ENCODE data around the gene CLIP1.
"Not testable (repeated sequence)": the region's sequence is repeated elsewhere in the genome, so short reads cannot be mapped to it uniquely, and the experiment has no call there.

The CLIP1 gene

GRCh38 chr12:122429043-122429442 is 6.6 kb upstream of the CLIP1 start:
- DNase-seq, result not testable (repeated sequence)

- no peak for DNase-seq
Observed at GRCh38 chr12:122427403-122427802, 4.9 kb upstream of the CLIP1 start.

GRCh38 chr12:122423258-122424165 is 1.0 kb upstream of the CLIP1 start:
- DNase-seq, result no peak

- DNase-seq, result no peak
Observed at GRCh38 chr12:122422730-122423257, 325 bp upstream of the CLIP1 start.

DNA sequence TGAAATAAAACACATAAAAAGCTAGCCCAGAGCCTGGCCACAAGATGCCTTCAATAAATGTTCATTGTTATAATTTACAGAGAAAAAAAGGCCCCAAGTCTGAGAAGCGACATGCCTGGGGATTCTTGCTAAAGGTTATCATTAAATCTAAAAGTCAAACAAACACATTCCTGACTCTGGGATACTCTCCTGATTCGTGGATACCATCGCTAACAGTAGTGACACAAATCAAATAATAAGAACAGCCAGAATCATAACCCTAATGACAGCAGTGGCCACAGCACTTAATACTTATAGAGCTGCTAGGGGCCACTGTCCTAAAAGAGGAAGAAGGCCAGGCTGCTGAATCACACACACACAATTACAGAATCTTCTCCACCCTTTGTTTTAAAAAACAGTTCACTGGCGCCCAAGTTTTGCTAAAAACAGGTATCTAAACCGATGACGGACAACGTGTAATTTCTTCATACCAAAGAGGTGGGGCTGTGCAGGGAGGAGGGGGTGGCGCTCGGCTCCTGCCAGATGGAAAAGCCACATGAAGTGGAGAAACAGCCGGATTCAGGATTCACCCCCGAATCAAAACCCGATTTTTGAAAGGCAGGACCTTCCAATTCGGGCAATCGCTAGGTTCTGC is 1.2 kb downstream of the CLIP1 start:
- no peak for DNase-seq

GRCh38 chr12:122420471-122421162 is 1.9 kb downstream of the CLIP1 start:
- no peak for DNase-seq

- DNase-seq, result not testable (repeated sequence)
Observed at GRCh38 chr12:122419094-122419493, 3.4 kb downstream of the CLIP1 start.

DNA sequence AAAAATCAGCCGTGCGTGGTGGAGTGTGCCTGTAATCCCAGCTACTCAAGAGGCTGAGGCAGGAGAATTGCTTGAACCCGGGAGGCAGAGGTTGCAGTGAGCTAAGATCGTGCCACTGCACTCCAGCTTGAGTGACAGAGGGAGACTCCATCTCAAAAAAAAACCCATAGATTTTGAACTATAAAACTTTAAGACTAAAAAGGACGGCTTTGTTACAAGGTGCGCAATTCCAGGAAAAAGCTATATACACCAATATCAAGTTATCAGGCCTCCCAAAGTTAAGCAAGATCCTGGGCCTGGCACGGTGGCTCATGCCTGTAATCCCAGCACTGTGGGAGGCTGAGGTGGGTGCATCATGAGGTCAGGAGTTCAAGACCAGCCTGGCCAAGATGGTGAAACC is 6.8 kb downstream of the CLIP1 start:
- DNase-seq, result not testable (repeated sequence)

- DNase-seq, result no peak
Observed at GRCh38 chr12:122413516-122414404, 8.7 kb downstream of the CLIP1 start.

- DNase-seq, result no peak
Observed at GRCh38 chr12:122412851-122413433, 9.5 kb downstream of the CLIP1 start.

GRCh38 chr12:122411537-122411936 is 10.9 kb downstream of the CLIP1 start:
- DNase-seq, result no peak

DNA sequence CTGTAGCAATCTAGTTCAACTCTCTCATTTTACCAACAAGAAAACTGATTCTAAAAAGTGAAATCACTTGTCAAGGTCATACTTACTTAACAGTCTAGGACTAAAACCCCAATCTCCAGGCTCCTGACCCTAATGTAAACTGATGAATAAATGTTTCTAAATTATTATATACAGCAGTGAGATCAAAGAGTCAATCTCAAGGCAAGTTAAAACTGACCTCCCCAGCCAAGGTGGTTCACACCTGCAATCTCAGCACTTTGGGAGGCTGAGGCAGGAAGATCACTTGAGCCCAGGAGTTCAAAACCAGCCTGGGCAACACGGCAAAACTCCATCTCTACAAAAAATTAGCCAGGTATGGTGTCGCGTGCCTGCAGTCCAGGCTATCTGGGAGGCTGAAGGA is 15.3 kb downstream of the CLIP1 start:
- no peak for DNase-seq

DNA sequence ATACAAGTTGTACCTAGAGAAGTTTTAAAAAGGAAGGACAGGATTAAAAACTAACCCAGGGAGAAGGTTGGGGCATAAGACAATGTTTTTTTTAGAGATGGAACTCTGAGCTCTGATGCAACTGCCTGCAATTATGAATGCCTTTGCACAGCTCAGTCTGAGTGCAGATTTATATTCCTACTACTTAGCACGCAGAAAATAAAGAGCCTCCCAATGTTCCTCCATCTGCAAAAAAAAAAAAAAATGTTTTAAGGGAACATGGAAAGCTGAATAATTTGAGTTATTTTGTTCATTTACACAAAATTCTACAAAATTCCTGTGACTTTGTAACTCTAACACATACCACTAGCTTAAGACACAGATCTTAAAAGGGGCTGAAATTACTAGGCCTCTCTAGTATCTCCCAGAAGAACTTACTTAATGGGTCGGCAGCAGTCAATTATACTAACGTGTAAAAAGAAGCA is 15.7 kb downstream of the CLIP1 start:
- no peak for DNase-seq

DNA sequence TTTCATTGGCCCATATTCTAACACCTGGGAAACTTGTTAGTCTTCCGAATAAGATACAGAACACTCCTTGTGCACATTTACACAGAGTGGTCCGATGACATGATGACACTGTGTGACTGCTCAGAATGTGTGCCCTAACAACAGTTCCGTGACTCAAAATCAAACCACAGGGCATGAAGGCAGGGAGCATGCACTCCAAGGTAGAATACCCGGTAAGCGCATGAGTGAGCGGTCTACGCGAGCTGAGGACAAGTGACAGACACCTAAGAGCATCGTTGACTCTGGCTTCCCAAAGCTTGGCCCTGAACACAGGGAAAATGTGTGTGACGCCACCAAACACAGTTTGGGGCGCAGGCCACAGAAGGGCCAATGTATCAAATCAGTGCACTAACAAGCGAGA is 18.6 kb downstream of the CLIP1 start:
- DNase-seq, result no peak

- DNase-seq, result no peak
Observed at GRCh38 chr12:122403115-122403770, 19.2 kb downstream of the CLIP1 start.

- no peak for DNase-seq
Observed at GRCh38 chr12:122402264-122402663, 20.2 kb downstream of the CLIP1 start.

GRCh38 chr12:122399592-122400373 is 22.7 kb downstream of the CLIP1 start:
- DNase-seq, result no peak

- DNase-seq, result no peak
Observed at GRCh38 chr12:122399254-122399591, 23.2 kb downstream of the CLIP1 start.

GRCh38 chr12:122397981-122398380 is 24.5 kb downstream of the CLIP1 start:
- not testable (repeated sequence) for DNase-seq

DNA sequence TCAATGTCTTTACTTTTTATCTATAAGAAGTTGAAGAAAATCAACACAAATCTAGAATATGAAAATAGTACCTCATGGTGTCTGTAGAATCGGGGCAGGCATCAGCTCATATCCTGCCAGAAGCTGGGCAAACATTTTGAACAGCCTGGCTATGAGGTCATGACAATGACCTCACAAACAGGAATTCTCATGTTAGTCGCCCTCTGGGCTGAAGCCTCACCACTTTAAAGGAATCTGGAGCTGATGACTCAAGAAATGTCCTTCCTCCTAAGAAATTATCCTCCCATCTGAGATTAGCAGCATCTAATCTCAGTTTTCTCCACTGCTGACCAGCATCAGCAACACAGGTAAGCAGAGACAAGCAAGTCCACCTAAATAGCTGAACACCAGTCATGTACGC is 27.1 kb downstream of the CLIP1 start:
- DNase-seq, result no peak
